ENCODE data around the gene HSPA1A.
A peak's percentile ranks its signal among the peaks of the same experiment; 100 is the strongest.

HSPA1A gene

DNA sequence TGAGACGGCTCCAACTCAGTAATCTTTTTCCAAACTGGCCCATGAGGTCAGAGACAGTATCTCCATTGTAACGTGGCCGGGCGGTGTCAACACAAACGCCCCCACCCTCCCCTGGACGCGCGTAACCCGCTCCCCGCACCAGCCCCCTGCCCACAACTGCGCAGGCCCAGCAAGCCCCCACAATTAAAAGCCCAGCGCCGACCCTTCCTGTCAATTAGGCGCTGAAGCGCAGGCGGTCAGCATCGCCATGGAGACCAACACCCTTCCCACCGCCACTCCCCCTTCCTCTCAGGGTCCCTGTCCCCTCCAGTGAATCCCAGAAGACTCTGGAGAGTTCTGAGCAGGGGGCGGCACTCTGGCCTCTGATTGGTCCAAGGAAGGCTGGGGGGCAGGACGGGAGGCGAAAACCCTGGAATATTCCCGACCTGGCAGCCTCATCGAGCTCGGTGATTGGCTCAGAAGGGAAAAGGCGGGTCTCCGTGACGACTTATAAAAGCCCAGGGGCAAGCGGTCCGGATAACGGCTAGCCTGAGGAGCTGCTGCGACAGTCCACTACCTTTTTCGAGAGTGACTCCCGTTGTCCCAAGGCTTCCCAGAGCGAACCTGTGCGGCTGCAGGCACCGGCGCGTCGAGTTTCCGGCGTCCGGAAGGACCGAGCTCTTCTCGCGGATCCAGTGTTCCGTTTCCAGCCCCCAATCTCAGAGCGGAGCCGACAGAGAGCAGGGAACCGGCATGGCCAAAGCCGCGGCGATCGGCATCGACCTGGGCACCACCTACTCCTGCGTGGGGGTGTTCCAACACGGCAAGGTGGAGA, at the start of gene HSPA1A, which contains the start of gene HSPA1L:
Gene HSPA1A (plus strand): TSS at position 519 of the 814 bp plus-strand sequence. CDS start 214 bp downstream, at position 733.
Gene HSPA1L (minus strand): TSS at position 259 of the 814 bp plus-strand sequence. CDS start 3,311 bp downstream, outside the sequence.
- peak; percentile 99 for DNase-seq

DNA sequence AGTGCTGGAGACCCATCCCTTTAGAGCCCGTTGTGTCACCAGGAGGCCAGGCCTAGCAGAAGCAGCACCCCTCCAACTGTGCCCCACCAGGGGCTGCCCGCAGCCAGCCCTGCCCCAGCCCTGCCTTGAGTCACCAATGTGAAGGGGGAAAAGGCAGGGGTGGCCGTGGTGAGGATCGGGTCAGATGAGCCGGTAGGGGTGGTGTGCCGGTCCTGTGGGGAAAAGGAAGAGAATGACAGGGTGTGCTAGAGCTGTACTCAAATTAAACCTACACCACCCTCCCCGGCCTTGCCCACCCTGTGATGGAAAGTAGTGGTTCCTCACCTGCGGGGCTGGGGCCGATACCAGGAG, 49.8 kb upstream of the HSPA1A start:
- no peak for DNase-seq

GRCh38 chr6:31765910-31766794, 49.2 kb upstream of the HSPA1A start:
- peak; percentile 77 for DNase-seq

- no peak for DNase-seq
These were observed 48.2 kb upstream of the HSPA1A start for GRCh38 chr6:31767096-31767645.

GRCh38 chr6:31768363-31769257, 46.7 kb upstream of the HSPA1A start:
- DNase-seq, result no peak

GRCh38 chr6:31769684-31770371, 45.5 kb upstream of the HSPA1A start:
- peak; percentile 94 for DNase-seq

- DNase-seq, result no peak
These were observed 44.5 kb upstream of the HSPA1A start for GRCh38 chr6:31770860-31771259.

GRCh38 chr6:31771992-31772358, 43.4 kb upstream of the HSPA1A start:
- no peak for DNase-seq

DNA sequence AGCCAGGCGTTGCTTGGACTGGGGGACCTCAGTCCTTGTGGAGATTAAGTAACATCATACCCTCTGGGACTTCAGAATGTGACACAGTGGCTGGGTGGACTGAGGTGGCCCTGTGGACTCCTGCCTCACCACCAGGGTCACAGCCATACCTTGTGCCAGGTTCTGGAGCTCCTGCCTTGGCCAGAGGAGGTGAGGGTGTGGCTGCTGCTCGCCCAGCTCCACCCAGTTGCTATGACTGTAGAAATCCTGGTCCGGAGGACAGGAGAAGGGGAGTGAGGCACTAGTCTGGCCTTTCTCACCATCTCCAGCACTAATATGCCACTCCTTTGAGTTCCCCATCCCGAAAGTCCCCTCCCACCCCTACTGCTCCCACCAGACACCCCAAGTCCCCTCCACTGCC, 40.2 kb upstream of the HSPA1A start:
- peak; percentile 26 for DNase-seq

GRCh38 chr6:31775633-31776484, 39.5 kb upstream of the HSPA1A start:
- no peak for DNase-seq

GRCh38 chr6:31776485-31776988, 38.8 kb upstream of the HSPA1A start:
- no peak for DNase-seq

DNA sequence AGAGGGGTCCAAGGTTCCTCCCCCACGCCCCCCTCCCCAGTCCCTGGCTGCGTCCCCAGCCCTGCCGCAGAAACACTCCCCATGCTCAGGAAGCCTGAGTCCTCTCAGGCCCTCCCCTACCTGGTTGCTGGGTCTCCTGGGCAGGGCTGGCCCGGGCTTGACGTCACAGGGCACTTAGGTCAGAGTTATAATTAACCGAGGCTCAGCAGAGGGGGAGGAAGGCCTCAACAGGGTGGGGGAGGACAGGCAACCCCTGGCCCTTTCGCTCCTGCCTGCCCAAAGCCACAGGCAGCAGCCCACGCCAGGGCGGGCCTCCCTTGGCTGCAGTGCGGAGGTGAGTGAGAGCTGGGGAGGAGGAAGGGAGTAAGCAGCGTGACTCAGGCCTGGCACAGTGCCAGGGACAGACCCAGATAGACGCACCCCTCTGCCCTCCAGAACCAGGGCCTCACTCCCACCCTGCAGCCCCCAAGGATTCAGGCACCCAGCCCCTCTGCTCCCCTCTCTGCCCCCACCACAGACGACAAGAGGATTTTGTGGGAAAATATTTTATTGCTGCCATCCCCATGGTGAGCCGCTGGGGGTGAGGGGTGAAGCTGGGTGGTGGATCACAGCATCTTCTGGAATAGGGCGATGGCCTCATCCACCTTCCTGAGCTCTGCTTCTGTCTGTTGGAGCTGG, 38.2 kb upstream of the HSPA1A start, which contains the start of gene VWA7:
Gene VWA7 (minus strand): TSS at position 340 of the 678 bp plus-strand sequence. CDS start 549 bp downstream, outside the sequence.
- DNase-seq, result peak; percentile 71

GRCh38 chr6:31777667-31778050, 37.7 kb upstream of the HSPA1A start:
- DNase-seq, result no peak

DNA sequence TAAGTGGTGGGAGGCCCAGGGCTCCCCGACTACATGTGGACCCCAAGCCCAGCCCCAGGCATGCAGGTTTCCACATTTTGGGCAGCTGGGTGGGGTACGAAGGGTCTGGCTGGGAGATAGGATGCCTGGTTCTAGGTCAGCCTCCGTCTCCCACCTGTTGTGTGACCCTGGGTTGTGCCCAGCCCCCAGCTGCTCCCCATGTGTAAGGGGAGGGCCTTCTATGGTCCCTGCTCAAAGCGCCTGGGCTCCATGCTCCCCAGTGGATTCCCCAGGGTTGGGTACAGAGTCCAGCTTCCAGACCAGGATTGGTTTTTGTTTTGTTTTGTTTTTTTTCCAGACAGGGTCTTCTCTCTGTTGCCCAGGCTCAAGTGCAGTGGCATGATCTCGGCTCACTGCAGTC, 37.1 kb upstream of the HSPA1A start:
- no peak for DNase-seq

- DNase-seq, result no peak
These were observed 36.1 kb upstream of the HSPA1A start for GRCh38 chr6:31778999-31779885.

DNA sequence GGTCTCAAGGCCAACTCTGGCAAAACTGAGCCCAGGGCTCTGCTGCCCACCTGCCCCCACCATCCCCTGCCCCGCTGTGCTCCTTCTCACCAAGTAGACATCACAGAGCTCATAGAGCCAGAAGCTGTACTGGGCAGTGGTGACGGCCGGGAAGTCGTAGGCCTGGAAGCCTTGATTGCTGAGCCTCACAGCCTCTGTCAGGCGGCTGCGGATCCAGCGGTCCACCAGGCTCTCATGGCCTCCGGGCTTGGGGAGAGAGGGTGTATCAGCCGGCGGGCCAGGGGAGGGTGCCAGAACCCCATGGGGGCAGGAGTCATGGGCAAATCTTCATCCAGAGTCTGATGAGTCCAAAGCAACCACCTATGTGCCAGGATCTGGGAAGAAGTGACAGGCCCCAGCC, 35.4 kb upstream of the HSPA1A start:
- no peak for DNase-seq

DNA sequence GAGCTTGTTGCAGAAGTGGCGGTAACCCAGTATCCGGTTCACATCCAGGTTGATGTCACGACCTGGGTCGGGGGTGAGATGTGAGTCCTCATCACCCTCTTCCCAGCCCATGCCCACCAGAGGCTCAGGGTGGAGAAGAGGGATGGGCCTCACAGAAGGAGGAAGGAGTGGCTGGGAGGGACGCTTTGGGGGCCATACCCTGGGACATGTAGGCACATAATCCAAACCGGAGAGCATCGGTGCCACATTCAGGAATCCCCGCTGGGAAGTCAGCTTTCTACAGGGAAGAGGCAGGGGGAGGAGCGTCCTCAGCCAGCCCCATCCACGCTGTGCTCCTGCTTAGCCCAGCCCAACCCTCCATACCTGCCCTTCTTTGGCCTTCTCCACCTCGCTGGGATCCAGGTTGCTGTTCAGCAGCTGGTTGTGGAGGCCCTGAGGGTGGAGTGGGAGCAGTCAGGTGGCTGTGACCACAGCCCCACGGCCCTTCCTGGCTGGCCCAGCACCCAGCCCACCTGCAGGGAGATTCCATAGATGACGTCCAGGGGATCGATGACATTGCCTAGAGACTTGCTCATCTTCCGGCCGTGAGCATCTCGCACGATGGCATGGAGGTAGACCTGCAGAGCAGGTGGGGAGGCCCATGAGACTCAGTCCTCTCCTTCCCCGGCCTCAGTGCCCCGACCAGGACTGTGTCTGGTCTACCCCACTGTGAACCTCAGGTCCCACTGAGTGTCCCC, 34.7 kb upstream of the HSPA1A start:
- no peak for DNase-seq

All from NCI-H82 (cell line).